ENCODE data around the gene MGMT. TPM values are rescaled to one million over a fixed set of nuclear protein-coding genes. Genes with fewer than 3 reads are reported as not detected.

MGMT gene
- total RNA-seq, 4 donors from 2014 or later = 25.6 to 32.2 (median 29.5) TPM

- H3K36me3 ChIP-seq = no peaks in the 10 kb centered on the region
- 98% methylated on average over 9 of the region's 9 CpGs for WGBS
- H3K9me3 ChIP-seq = no peaks in the 10 kb centered on the region
- no peak for DNase-seq (ENCODE audit: low spot score in 2 of 2)
- no peaks in the 10 kb centered on the region for H3K4me1 ChIP-seq
- no peak for TF ChIP-seq POLR2AphosphoS5 (IDR thresholded peaks at IDR 0.05)
- TF ChIP-seq CTCF (IDR thresholded peaks at IDR 0.05) = no peak
- no peak for TF ChIP-seq POLR2A (IDR thresholded peaks at IDR 0.05)
- TF ChIP-seq EP300 (IDR thresholded peaks at IDR 0.05) = no peak
- no peak overlapping the region for H3K4me3 ChIP-seq
- H3K27me3 ChIP-seq = no peaks in the 10 kb centered on the region
- no peak overlapping the region for H3K27ac ChIP-seq
These were observed 249.8 kb downstream of the MGMT start for GRCh38 chr10:129716881-129717280.

GRCh38 chr10:129717816-129718547 is 250.9 kb downstream of the MGMT start:
- Histone ChIP-seq H3K27ac (no peak overlapping the region), H3K4me1 (no peaks in the 10 kb centered on the region), H3K9me3 (no peaks in the 10 kb centered on the region), H3K27me3 (no peaks in the 10 kb centered on the region), H3K4me3 (no peak overlapping the region), H3K36me3 (no peaks in the 10 kb centered on the region)
- 93% methylated on average over 12 of the region's 14 CpGs for WGBS
- DNase-seq (ENCODE audit: low spot score in 2 of 2) = no peak
- no peak for TF ChIP-seq EP300 (IDR thresholded peaks at IDR 0.05)
- TF ChIP-seq POLR2A (IDR thresholded peaks at IDR 0.05) = no peak
- TF ChIP-seq CTCF (IDR thresholded peaks at IDR 0.05) = no peak
- TF ChIP-seq POLR2AphosphoS5 (IDR thresholded peaks at IDR 0.05) = no peak

GRCh38 chr10:129718548-129719414 is 251.7 kb downstream of the MGMT start:
- H3K9me3 ChIP-seq = no peaks in the 10 kb centered on the region
- WGBS = 90% methylated on average over 22 of the region's 25 CpGs
- no peak for TF ChIP-seq POLR2A (IDR thresholded peaks at IDR 0.05)
- no peak for TF ChIP-seq POLR2AphosphoS5 (IDR thresholded peaks at IDR 0.05)
- no peak for TF ChIP-seq CTCF (IDR thresholded peaks at IDR 0.05)
- TF ChIP-seq EP300 (IDR thresholded peaks at IDR 0.05) = no peak
- no peaks in the 10 kb centered on the region for H3K4me1 ChIP-seq
- DNase-seq (ENCODE audit: low spot score in 2 of 2) = no peak
- no peaks in the 10 kb centered on the region for H3K27me3 ChIP-seq
- no peaks in the 10 kb centered on the region for H3K36me3 ChIP-seq
- no peak overlapping the region for H3K27ac ChIP-seq
- H3K4me3 ChIP-seq = no peak overlapping the region

- no peak for DNase-seq (ENCODE audit: low spot score in 2 of 2)
- H3K4me3 ChIP-seq = no peak overlapping the region
- TF ChIP-seq EP300 (IDR thresholded peaks at IDR 0.05) (no peak), CTCF (IDR thresholded peaks at IDR 0.05) (no peak), POLR2AphosphoS5 (IDR thresholded peaks at IDR 0.05) (no peak), POLR2A (IDR thresholded peaks at IDR 0.05) (no peak)
- no peaks in the 10 kb centered on the region for H3K9me3 ChIP-seq
- H3K27ac ChIP-seq = no peak overlapping the region
- no peaks in the 10 kb centered on the region for H3K4me1 ChIP-seq
- no peaks in the 10 kb centered on the region for H3K27me3 ChIP-seq
- no peaks in the 10 kb centered on the region for H3K36me3 ChIP-seq
- 99% methylated on average over 9 of the region's 9 CpGs for WGBS
These were observed 252.3 kb downstream of the MGMT start for GRCh38 chr10:129719415-129719739.

- no peaks in the 10 kb centered on the region for H3K4me1 ChIP-seq
- H3K9me3 ChIP-seq = no peaks in the 10 kb centered on the region
- no peak for DNase-seq (ENCODE audit: low spot score in 2 of 2)
- H3K27ac ChIP-seq = no peak overlapping the region
- no peaks in the 10 kb centered on the region for H3K36me3 ChIP-seq
- no peak for TF ChIP-seq EP300 (IDR thresholded peaks at IDR 0.05)
- no peak for TF ChIP-seq CTCF (IDR thresholded peaks at IDR 0.05)
- no peak for TF ChIP-seq POLR2AphosphoS5 (IDR thresholded peaks at IDR 0.05)
- TF ChIP-seq POLR2A (IDR thresholded peaks at IDR 0.05) = no peak
- H3K27me3 ChIP-seq = no peaks in the 10 kb centered on the region
- 83% methylated on average over 11 of the region's 12 CpGs for WGBS
- H3K4me3 ChIP-seq = no peak overlapping the region
These were observed 253.0 kb downstream of the MGMT start for GRCh38 chr10:129719889-129720590.
